Skeletal muscle satellite cell (primary cell): ENCODE measurements around the gene CREB3.

ENCODE experiments used
- H3K27me3 ChIP-seq: 2 replicates; pipeline ENCODE4 v1.7.0; 2013; ENCODE audit warnings: low read length; ENCODE audit not compliant: control insufficient read depth, insufficient read depth
- H3K36me3 ChIP-seq: 2 replicates; pipeline ENCODE4 v1.7.0; 2013; ENCODE audit warnings: mild to moderate bottlenecking, control low read depth, low read length; ENCODE audit not compliant: insufficient read depth
- H3K4me1 ChIP-seq: 2 replicates; pipeline ENCODE4 v1.7.0; 2013; ENCODE audit warnings: low read length; ENCODE audit not compliant: control insufficient read depth, insufficient read depth
- H3K4me2 ChIP-seq: 2 replicates; pipeline ENCODE4 v1.7.0; 2013; ENCODE audit warnings: mild to moderate bottlenecking, low read length
- H3K4me3 ChIP-seq: 2 replicates; pipeline ENCODE4 v1.7.0; 2013; ENCODE audit warnings: low read length
- H3K9ac ChIP-seq: 2 replicates; pipeline ENCODE4 v1.7.0; 2013; ENCODE audit warnings: mild to moderate bottlenecking, low read depth, low read length, moderate library complexity
- H3K9me3 ChIP-seq: replicated peaks from 2 replicates; pipeline ENCODE4 v1.7.0; 2013; ENCODE audit warnings: mild to moderate bottlenecking, control low read depth, low read length

Gene CREB3

DNA sequence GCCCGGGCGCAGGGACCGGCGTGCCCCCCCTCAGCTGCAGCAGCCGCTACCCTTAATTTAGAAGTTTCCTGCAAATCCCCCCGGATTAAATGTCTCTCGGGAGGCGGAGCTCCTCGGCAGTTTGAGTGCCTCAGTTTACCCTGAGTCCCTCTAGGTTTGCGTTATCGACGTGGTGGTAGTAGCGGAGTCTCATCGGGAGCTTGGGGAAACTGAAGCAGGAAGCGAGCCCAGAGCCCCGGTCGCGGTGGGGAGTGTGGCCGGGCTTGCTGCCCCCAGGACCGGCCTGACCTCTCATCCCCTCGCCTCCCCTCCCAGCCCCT, 42.2 kb upstream of the CREB3 start:
- Histone ChIP-seq H3K4me2 (peak overlapping the region; percentile 97), H3K4me1 (peaks cover 44% of the 10 kb centered on the region), H3K9me3 (no peaks in the 10 kb centered on the region), H3K27me3 (no peaks in the 10 kb centered on the region), H3K9ac (peak overlapping the region; percentile 93), H3K4me3 (peak overlapping the region; percentile 86), H3K36me3 (peaks cover 40% of the 10 kb centered on the region)

DNA sequence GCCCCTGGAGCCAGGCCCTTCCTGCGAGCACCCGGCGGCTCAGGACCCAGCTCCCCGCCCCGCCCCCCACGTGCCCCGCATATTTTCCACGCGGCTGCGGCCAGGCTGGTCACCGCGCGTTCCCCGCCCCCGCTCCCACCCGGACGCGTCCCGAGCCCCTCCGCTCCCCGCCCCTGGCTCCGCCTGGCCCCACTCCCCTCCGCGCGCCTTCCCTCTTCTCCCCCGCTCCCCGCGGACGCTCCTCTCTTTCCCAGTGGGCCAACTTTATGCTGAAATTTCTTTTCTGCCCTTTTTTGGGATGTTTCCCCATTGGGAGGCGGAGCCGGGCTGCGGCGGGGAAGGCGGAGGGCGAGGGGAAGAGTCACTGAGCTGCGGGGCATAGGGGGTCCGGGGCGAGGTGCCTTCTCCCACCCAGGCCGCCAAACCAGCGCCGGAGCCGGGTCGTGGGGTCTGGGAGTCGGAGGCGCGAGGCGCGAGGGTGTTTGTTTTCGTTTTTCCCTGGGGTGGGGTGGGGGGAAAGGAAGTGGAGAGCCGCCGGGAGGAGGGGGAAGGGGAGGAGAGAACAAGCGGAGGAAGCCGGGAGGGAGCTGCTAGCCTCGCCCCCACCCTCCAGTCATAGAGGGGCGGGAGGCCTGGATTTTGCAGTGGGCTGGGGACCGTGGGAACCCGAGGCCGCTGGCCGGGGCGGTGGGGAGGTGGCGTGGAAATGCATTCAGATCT, 41.7 kb upstream of the CREB3 start:
- Histone ChIP-seq H3K4me1 (peaks cover 41% of the 10 kb centered on the region), H3K9ac (peak overlapping the region; percentile 93), H3K4me3 (peak overlapping the region; percentile 86), H3K36me3 (peaks cover 37% of the 10 kb centered on the region), H3K27me3 (no peaks in the 10 kb centered on the region), H3K4me2 (peak overlapping the region; percentile 97), H3K9me3 (no peaks in the 10 kb centered on the region)

DNA sequence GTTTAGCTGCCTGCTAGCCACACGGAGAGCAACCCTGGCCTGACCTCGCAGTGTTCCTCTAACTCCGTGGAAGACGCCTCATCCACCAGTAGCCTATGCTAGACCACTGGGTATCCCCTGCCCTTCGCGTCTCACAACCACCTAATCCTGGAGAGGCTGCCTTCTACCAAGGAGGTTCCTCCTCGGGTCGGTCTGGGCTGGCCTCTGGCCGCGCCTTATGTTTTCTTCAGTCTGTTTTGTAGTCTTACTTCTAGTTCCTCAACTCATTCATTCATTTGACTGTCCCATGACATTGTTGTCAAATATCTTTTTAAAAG, 41.2 kb upstream of the CREB3 start:
- H3K4me3 ChIP-seq, result peak overlapping the region; percentile 86
- no peaks in the 10 kb centered on the region for H3K9me3 ChIP-seq
- peak overlapping the region; percentile 97 for H3K4me2 ChIP-seq
- peaks cover 40% of the 10 kb centered on the region for H3K4me1 ChIP-seq
- H3K36me3 ChIP-seq, result peaks cover 38% of the 10 kb centered on the region
- H3K27me3 ChIP-seq, result no peaks in the 10 kb centered on the region
- H3K9ac ChIP-seq, result peak overlapping the region; percentile 93

DNA sequence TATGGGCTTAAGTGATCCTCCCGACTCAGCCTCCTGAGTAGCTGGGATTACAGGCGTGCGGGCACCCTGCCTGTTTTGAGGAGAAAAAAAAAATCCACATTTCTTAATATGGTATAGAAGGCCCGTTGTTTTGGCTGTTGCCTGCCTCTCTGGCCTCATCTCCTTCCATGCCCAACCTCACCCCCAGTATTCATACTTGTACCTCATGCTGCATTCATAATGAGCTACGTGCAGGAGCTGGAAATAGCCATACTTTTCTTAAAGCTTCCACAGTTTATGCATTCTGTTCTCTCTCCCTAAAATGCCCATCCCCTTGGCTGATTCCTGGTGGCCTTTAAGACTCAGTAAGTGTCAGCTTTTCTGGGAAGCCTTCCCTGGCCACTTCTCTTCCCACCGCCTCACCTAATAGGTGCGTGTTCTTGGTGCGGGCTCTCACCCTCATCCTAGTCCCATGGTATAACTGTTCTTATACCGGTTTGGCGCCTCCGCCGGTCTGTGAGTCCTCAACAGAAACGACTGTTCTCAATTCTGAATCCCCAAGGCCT, 40.6 kb upstream of the CREB3 start:
- peaks cover 37% of the 10 kb centered on the region for H3K4me1 ChIP-seq
- H3K4me2 ChIP-seq, result peak overlapping the region; percentile 97
- H3K9me3 ChIP-seq, result no peaks in the 10 kb centered on the region
- peaks cover 38% of the 10 kb centered on the region for H3K36me3 ChIP-seq
- H3K9ac ChIP-seq, result peak overlapping the region; percentile 93
- peak overlapping the region; percentile 86 for H3K4me3 ChIP-seq
- no peaks in the 10 kb centered on the region for H3K27me3 ChIP-seq

DNA sequence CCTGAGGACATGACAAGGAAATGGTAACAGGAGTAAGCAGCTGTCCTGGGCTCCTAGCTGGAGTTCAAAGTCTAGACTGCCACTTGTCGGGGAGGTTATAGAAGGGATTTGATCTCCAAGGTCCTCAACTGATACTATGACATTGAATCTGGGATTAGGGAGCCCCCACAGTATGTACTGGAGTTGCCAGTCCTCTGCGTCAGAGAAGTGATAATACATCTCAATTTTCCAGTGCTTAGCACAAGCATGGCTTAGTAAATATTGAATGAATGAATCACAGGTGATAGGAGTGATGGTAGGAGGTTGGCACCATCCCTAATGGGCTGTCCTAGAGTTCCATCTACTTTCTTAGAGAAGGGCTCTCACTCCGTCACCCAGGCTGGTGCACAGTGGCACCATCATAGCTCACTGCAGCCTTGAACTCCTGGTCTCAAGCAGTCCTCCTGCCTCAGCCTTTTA, 36.5 kb upstream of the CREB3 start:
- no peaks in the 10 kb centered on the region for H3K9me3 ChIP-seq
- peaks cover 55% of the 10 kb centered on the region for H3K36me3 ChIP-seq
- H3K4me1 ChIP-seq, result peaks cover 25% of the 10 kb centered on the region
- H3K27me3 ChIP-seq, result no peaks in the 10 kb centered on the region
- H3K4me3 ChIP-seq, result no peak overlapping the region
- H3K9ac ChIP-seq, result no peak overlapping the region
- no peak overlapping the region for H3K4me2 ChIP-seq

DNA sequence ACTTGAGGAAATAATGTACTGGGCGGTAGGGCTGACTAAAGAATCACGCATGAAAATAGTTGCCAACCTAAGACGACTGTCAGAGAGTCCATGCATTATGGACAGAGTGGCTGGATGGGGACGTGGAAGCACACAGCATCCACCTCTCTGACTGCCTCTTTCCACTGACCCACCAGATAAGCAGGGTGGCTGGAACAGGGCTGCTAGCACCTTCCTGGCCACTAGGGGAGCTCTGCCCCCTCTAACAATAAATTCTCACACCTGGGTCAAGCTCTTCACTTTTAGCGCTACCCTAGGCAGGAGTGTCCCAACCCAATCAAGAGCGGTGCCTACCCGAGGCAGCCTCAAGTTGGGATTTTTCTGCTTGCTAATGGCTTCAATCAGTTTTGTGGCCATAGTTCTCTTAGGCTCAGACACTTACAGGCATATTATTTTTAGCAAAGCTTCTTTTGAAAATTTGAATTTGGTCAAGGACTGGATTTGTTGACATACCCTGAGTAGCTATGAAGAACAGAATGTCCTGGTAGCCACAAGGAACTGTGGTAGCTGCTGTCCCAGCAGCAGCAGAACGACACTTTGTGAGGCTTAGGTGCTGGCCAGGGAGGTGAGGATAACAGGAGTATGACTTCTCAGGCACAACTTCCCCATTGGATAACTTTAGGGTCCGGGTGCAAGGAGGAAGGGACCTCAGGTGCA, 35.8 kb upstream of the CREB3 start:
- Histone ChIP-seq H3K4me2 (no peak overlapping the region), H3K4me3 (no peak overlapping the region), H3K36me3 (peaks cover 61% of the 10 kb centered on the region), H3K9ac (no peak overlapping the region), H3K4me1 (peaks cover 18% of the 10 kb centered on the region), H3K27me3 (no peaks in the 10 kb centered on the region), H3K9me3 (no peaks in the 10 kb centered on the region)

DNA sequence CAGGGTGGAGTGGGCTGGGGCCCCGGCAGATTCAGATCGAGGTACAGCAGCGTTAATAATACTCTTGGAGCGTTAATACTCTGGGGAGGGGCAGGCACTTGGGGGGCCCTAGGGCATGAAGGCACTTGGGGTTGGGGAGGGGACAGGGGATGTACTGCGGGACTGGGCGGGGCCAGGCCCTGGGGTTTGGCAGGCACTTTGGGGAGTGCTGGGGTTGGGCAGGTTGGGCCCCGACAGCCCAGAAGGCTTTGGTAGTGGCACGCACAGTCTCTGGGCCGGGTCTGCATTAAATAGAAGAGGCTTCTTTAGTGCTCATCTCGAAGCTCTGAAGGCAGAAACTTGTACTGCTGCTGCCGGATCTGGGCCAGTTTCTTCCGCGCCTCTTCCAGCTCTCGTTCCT, 35.0 kb upstream of the CREB3 start:
- Histone ChIP-seq H3K4me2 (no peak overlapping the region), H3K9ac (no peak overlapping the region), H3K36me3 (peaks cover 67% of the 10 kb centered on the region), H3K9me3 (no peaks in the 10 kb centered on the region), H3K27me3 (no peaks in the 10 kb centered on the region), H3K4me3 (no peak overlapping the region), H3K4me1 (peaks cover 15% of the 10 kb centered on the region)

DNA sequence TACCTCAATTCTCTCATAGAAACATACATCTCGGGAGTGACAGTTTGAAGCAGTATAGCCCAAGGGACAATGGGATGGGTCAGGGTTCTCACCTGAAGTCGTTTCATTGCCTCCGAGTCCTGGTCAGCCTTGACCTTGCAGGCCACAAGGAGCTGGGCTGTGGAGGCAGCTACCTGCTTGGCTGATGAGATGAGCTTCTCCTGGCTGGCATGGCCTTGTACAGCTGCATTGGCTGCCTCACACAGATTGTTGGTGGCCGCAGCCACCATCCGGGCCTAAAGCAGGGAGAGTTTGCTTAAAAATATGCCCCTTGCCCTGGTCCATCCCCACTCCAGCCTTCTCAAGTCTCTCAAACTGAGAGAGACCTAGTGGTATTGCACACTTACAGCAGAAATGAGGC, 34.2 kb upstream of the CREB3 start:
- Histone ChIP-seq H3K4me1 (peaks cover 15% of the 10 kb centered on the region), H3K9me3 (no peaks in the 10 kb centered on the region), H3K9ac (no peak overlapping the region), H3K27me3 (no peaks in the 10 kb centered on the region), H3K36me3 (peaks cover 74% of the 10 kb centered on the region), H3K4me3 (no peak overlapping the region), H3K4me2 (no peak overlapping the region)

DNA sequence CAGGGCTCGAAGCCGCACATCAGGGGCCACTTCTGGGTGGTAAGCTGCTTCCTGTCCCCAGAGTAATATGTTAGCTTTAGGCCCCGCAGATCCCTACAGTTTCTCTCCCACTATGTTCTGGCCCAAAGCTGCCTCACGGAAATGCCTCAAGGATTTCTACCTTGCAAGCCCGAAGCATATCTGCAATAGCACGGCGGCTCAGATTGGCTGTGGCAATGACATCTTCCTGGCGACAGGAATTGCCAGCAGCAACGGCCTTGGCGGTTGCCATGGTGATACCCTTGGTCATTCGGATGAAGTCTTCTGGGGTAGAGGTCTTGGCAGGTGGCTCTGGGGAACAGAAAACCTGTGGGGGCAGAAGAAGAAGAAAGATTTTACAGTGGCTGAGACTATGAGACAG, 32.4 kb upstream of the CREB3 start:
- H3K36me3 ChIP-seq, result peaks cover 92% of the 10 kb centered on the region
- no peaks in the 10 kb centered on the region for H3K27me3 ChIP-seq

DNA sequence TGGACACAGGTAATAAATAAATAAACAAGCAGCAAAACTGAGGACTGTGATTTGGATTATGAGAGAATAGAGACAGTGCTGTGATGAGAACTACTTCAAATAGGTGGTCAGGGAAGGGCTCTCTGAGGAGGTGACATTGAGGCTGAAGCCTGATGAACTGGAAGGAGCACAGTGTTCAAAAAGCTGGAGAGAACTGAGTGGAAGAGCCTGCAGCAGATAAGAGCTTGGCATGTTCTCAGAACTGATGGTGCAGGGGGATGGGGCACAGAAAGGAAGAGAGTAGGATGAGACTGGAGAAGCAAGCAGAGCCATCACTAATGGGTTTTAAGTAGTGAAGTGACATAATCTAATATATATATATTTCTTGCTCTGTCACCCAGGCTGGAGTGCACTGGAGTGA, 31.5 kb upstream of the CREB3 start:
- Histone ChIP-seq H3K9ac (no peak overlapping the region), H3K36me3 (peaks cover 97% of the 10 kb centered on the region), H3K27me3 (no peaks in the 10 kb centered on the region), H3K9me3 (no peaks in the 10 kb centered on the region), H3K4me2 (no peak overlapping the region), H3K4me1 (peaks cover 7% of the 10 kb centered on the region), H3K4me3 (no peak overlapping the region)

More for the DNA sequence above, 32.4 kb upstream of the CREB3 start:
- H3K9me3 ChIP-seq, result no peaks in the 10 kb centered on the region
- H3K4me1 ChIP-seq, result peaks cover 12% of the 10 kb centered on the region
- H3K4me3 ChIP-seq, result no peak overlapping the region
- no peak overlapping the region for H3K9ac ChIP-seq
- H3K4me2 ChIP-seq, result no peak overlapping the region

DNA sequence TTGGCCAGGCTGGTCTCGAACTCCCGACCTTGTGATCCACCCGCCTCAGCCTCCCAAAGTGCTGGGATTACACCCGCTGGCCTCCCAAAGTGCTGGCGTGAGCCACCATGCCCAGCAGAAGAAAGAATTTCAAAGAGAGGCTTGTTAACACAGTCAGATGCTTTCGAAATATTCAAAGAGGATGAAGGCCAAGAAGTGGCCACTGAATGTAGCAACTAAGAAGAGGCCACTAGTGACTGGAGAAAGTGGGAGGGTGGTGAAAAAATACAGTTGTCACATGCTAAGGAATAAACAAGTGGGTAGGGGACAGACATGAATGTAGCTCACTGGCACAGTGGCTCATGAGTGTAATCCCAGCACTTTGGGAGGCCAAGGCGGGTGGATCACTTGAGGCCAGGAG, 29.8 kb upstream of the CREB3 start:
- no peaks in the 10 kb centered on the region for H3K27me3 ChIP-seq
- no peak overlapping the region for H3K4me2 ChIP-seq
- no peaks in the 10 kb centered on the region for H3K4me1 ChIP-seq

More for the DNA sequence above, 29.8 kb upstream of the CREB3 start:
- peaks cover 97% of the 10 kb centered on the region for H3K36me3 ChIP-seq
- no peak overlapping the region for H3K4me3 ChIP-seq
- no peaks in the 10 kb centered on the region for H3K9me3 ChIP-seq
- H3K9ac ChIP-seq, result no peak overlapping the region
